ENCODE measurements around the gene ZNF160.

- TF ChIP-seq POLR2AphosphoS5 (IDR thresholded peaks at IDR 0.05; ENCODE audit: borderline replicate concordance, low read depth, low read length) (no peak), EZH2 (IDR thresholded peaks at IDR 0.05) (no peak)
These were observed 27.9 kb upstream of the ZNF160 start for GRCh38 chr19:53131085-53131590.

Data from SK-N-MC (cell line).